Measurements from ENCODE around the gene CFAP77. TPM values are rescaled to one million over a fixed set of nuclear protein-coding genes. Genes with fewer than 3 reads are reported as not detected.

CFAP77 gene
- total and polyA plus RNA-seq, 4 donors = 4.9 to 12.8 (median 6.2) TPM

DNA sequence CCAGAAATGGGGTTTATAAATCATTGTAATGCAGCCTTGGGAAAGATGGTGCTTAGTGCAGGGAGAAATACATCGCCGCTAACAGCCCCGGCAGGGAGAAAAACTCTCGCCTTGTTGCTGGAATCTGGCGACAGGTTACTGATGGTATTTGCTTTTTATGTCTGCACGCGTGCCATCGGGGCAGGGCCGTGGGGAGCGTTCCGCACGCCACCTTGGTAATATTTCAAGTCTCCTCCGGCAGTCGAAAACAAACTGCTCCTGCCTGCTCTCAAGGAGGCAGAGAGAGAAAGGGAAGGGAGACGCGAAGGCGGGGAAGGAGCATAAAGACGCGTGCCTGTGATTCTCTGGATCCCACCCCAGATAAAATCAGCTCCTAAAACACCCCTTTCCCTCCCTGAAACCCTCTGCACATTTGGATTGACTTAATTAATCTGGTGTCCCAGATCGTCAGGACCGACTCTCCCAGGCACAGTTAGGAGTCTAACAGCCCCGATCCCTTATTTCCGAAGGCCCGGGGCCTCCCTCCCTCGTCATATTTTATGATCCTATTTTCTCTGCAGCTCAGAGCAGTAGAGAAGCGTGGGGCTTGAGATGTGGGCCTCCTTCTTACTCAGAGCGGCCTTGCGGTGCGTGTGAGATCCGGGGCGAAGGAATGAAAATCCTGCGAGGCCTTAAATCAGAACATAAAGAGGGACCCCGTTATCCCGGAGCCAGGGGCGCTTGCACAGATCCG, 47.7 kb downstream of the CFAP77 start:
- ATAC-seq (ENCODE audit: insufficient read depth, low FRiP score) (no peak), DNase-seq (no peak)
- TF ChIP-seq, protein P1, sequence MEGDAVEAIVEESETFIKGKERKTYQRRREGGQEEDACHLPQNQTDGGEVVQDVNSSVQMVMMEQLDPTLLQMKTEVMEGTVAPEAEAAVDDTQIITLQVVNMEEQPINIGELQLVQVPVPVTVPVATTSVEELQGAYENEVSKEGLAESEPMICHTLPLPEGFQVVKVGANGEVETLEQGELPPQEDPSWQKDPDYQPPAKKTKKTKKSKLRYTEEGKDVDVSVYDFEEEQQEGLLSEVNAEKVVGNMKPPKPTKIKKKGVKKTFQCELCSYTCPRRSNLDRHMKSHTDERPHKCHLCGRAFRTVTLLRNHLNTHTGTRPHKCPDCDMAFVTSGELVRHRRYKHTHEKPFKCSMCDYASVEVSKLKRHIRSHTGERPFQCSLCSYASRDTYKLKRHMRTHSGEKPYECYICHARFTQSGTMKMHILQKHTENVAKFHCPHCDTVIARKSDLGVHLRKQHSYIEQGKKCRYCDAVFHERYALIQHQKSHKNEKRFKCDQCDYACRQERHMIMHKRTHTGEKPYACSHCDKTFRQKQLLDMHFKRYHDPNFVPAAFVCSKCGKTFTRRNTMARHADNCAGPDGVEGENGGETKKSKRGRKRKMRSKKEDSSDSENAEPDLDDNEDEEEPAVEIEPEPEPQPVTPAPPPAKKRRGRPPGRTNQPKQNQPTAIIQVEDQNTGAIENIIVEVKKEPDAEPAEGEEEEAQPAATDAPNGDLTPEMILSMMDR (IDR thresholded peaks at IDR 0.05; ENCODE audit: control extremely low read depth, extremely low read depth) = no peak
- Histone ChIP-seq H3K9ac (ENCODE audit: insufficient read depth in 1 of 2, low read length in 2 of 2) (no peak overlapping the region), H3K4me3 (no peak overlapping the region), H3K9me3 (ENCODE audit: control insufficient read depth in 4 of 4, insufficient read depth in 3 of 4, low read length in 3 of 4) (no peaks in the 10 kb centered on the region), H3K27me3 (ENCODE audit: control insufficient read depth in 3 of 3, insufficient read depth in 3 of 3, low read length in 2 of 3) (peaks cover 0 to 9% (median 8%) of the 10 kb centered on the region in 3 donors), H3K36me3 (ENCODE audit: control insufficient read depth in 4 of 4, insufficient read depth in 4 of 4, low read length in 4 of 4) (no peaks in the 10 kb centered on the region), H3K27ac (ENCODE audit: low read depth in 1 of 2, low read length in 1 of 2) (no peak overlapping the region), H3K4me1 (ENCODE audit: control insufficient read depth in 5 of 5, insufficient read depth in 5 of 5, low read length in 5 of 5) (no peaks in the 10 kb centered on the region)
- WGBS, 2 donors = 59 to 70% methylated on average over 36 of the region's 36 CpGs

DNA sequence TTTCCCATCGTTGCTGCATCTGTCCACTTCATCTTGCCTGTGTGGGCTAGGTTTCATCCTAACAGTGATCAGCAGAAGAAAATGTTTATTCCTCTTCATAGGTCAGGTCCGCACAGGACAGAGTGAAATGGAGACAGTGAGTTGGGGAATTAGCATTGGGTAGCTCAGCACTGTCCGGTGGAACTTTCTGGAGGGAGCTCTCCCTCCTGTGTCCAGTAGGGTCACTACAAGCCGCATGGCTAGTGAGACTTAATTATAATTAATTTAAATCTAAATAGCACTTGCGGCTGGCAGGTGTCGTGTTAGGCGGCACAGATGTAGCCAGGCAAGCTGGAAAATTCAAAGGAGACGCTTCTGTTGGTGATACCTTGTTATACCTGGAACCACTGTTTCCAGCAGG, 48.4 kb downstream of the CFAP77 start:
- peaks cover 0 to 9% (median 8%) of the 10 kb centered on the region in 3 donors for H3K27me3 ChIP-seq (ENCODE audit: control insufficient read depth in 3 of 3, insufficient read depth in 3 of 3, low read length in 2 of 3)
- no peak overlapping the region for H3K27ac ChIP-seq (ENCODE audit: low read depth in 1 of 2, low read length in 1 of 2)
- ATAC-seq (ENCODE audit: insufficient read depth, low FRiP score) = no peak
- WGBS, 2 donors = 84 to 90% methylated on average over 8 of the region's 8 CpGs
- H3K9ac ChIP-seq (ENCODE audit: insufficient read depth in 1 of 2, low read length in 2 of 2) = no peak overlapping the region
- DNase-seq = no peak
- H3K9me3 ChIP-seq (ENCODE audit: control insufficient read depth in 4 of 4, insufficient read depth in 3 of 4, low read length in 3 of 4) = no peaks in the 10 kb centered on the region
- H3K4me3 ChIP-seq = no peak overlapping the region
- no peaks in the 10 kb centered on the region for H3K4me1 ChIP-seq (ENCODE audit: control insufficient read depth in 5 of 5, insufficient read depth in 5 of 5, low read length in 5 of 5)
- TF ChIP-seq, protein P1 (IDR thresholded peaks at IDR 0.05; ENCODE audit: control extremely low read depth, extremely low read depth) = no peak
- no peaks in the 10 kb centered on the region for H3K36me3 ChIP-seq (ENCODE audit: control insufficient read depth in 4 of 4, insufficient read depth in 4 of 4, low read length in 4 of 4)

DNA sequence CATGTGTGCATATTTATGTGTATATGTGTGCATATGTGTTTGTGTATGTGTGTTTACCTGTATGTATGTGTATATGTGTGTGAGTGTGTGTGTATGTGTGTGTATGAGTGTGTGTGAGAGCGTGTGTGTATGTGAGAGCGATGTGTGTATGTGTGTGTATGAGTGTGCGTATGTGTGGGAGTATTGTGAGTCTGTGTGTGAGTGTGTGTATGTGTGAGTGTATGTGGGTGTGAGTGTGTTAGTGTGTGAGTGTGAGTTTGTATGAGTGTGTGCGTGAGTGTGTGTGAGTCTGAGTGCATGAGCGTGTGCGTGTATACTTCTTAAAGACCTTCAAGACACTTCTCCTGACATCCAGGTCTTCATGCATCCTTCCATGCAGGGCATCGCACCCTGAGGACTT, 49.6 kb downstream of the CFAP77 start:
- no peak overlapping the region for H3K9ac ChIP-seq (ENCODE audit: insufficient read depth in 1 of 2, low read length in 2 of 2)
- DNase-seq = no peak
- peaks cover 0 to 9% (median 2%) of the 10 kb centered on the region in 3 donors for H3K27me3 ChIP-seq (ENCODE audit: control insufficient read depth in 3 of 3, insufficient read depth in 3 of 3, low read length in 2 of 3)
- TF ChIP-seq, protein P1 (IDR thresholded peaks at IDR 0.05; ENCODE audit: control extremely low read depth, extremely low read depth) = no peak
- no peaks in the 10 kb centered on the region for H3K36me3 ChIP-seq (ENCODE audit: control insufficient read depth in 4 of 4, insufficient read depth in 4 of 4, low read length in 4 of 4)
- H3K4me3 ChIP-seq = no peak overlapping the region
- H3K9me3 ChIP-seq (ENCODE audit: control insufficient read depth in 4 of 4, insufficient read depth in 3 of 4, low read length in 3 of 4) = no peaks in the 10 kb centered on the region
- H3K27ac ChIP-seq (ENCODE audit: low read depth in 1 of 2, low read length in 1 of 2) = no peak overlapping the region
- ATAC-seq (ENCODE audit: insufficient read depth, low FRiP score) = no peak
- no peaks in the 10 kb centered on the region for H3K4me1 ChIP-seq (ENCODE audit: control insufficient read depth in 5 of 5, insufficient read depth in 5 of 5, low read length in 5 of 5)
- WGBS, 2 donors = 95 to 98% methylated on average over 7 of the region's 7 CpGs

All from lung (tissue), 12 donors.